Spleen (tissue), 11 donors: ENCODE data around the gene BCL7C. TPM values are rescaled to one million over a fixed set of nuclear protein-coding genes. Genes with fewer than 3 reads are reported as not detected.

ENCODE experiments used
- DNase-seq: peaks from one replicate; pipeline ENCODE4 v3.0.0-alpha.2; 2020
- H3K27ac ChIP-seq, 8 donors: fragments of 200-600 bp; sonication (generic) in 7 of 8; 1 replicate in 4 of 8; 2 replicates in 4 of 8; pipeline versions ENCODE4 v1.5.0 to v1.8.0; 2016 to 2021; ENCODE audit warnings: inconsistent platforms in 4 of 8, mild to moderate bottlenecking in 4 of 8, moderate library complexity in 1 of 8
- H3K27me3 ChIP-seq, 7 donors: fragments of 200-600 bp; sonication (generic) in 6 of 7; replicated peaks in 1 of 7; 1 replicate in 4 of 7; 2 replicates in 3 of 7; pipeline versions ENCODE4 v1.5.0 to v1.8.0; 2016 to 2021; ENCODE audit warnings: inconsistent platforms in 3 of 7, mild to moderate bottlenecking in 1 of 7
- H3K36me3 ChIP-seq, 6 donors: fragments of 200-600 bp; sonication (generic) in 5 of 6; 1 replicate in 4 of 6; 2 replicates in 2 of 6; pipeline versions ENCODE4 v1.5.0 to v1.8.0; 2016 to 2021; ENCODE audit warnings: inconsistent platforms in 2 of 6
- H3K4me1 ChIP-seq, 6 donors: fragments of 200-600 bp; sonication (generic) in 5 of 6; 1 replicate in 3 of 6; 2 replicates in 3 of 6; pipeline versions ENCODE4 v1.5.0 to v1.8.0; 2016 to 2021; ENCODE audit warnings: inconsistent platforms in 3 of 6
- H3K4me3 ChIP-seq, 8 donors: fragments of 200-600 bp; sonication (generic) in 7 of 8; 1 replicate in 4 of 8; 2 replicates in 4 of 8; pipeline versions ENCODE4 v1.5.0 to v1.8.0; 2016 to 2021; ENCODE audit warnings: inconsistent platforms in 4 of 8, mild to moderate bottlenecking in 4 of 8, moderate library complexity in 2 of 8
- H3K9me3 ChIP-seq, 8 donors: fragments of 200-600 bp; sonication (generic) in 7 of 8; 1 replicate in 4 of 8; 2 replicates in 4 of 8; pipeline versions ENCODE4 v1.5.0 to v1.8.0; 2016 to 2021; ENCODE audit warnings: inconsistent platforms in 4 of 8
- CTCF ChIP-seq, 11 experiments: fragments of 200-600 bp in 7 of 11; fragments of 450-650 bp in 4 of 11; sonication (generic) in 4 of 11; IDR thresholded peaks in 8 of 11; conservative IDR thresholded peaks in 3 of 11; 1 replicate in 7 of 11; 2 replicates in 4 of 11; pipeline versions ENCODE4 v1.4.0 to v1.8.0; 2016 to 2021; ENCODE audit warnings: antibody characterized with exemption in 11 of 11, inconsistent platforms in 4 of 11, mild to moderate bottlenecking in 1 of 11
- POLR2A ChIP-seq, 3 donors: fragments of 450-650 bp; IDR thresholded peaks; one replicate each; pipeline ENCODE4 v1.5.1; 2017; ENCODE audit warnings: antibody characterized with exemption in 3 of 3, mild to moderate bottlenecking in 1 of 3
- POLR2AphosphoS5 ChIP-seq, 3 donors: sonication (generic); formaldehyde crosslinking; IDR thresholded peaks; one replicate each; pipeline ENCODE4 v1.5.1; 2017; ENCODE audit warnings: antibody characterized with exemption in 3 of 3
- WGBS, 5 donors: extraction: QIAGEN DNeasy Blood & Tissue Kit in 3 of 5; methylation state at CpG; one replicate each; pipeline versions ENCODE4 v1.1.5 to v1.1.7; 2013 to 2018; 5-methylcytosine and 5-hydroxymethylcytosine counted together
- intact Hi-C: fragments of 100-400 bp; cut with DNase I; formaldehyde crosslinking; loops from one replicate; pipeline ENCODE4 v1.15.0; 2023; ENCODE audit warnings: low total_unique reads
- polyA plus RNA-seq, 3 donors: library from polyadenylated mRNA; stranded (reverse); fragments of 200-250 nt; gene quantifications; one replicate each; pipeline ENCODE4 v1.2.1, GENCODE V29; 2013
- total RNA-seq, 7 donors: library from RNA; depleted of rRNA in 3 of 7; stranded (reverse); fragments of >200 nt in 3 of 7; fragmentation: NEBNext Ultra II Directional in 4 of 7; extraction: Animal tissue kit (Norgen Biotek cat#: 25700) in 4 of 7; gene quantifications; one replicate each; pipeline versions ENCODE4 v1.1.0 to v1.2.1, GENCODE V29; 2016 to 2021
- donor health status: healthy with polysubstance abuse.
- donor health status: DM: no; HTN: no; CAD: no; lungs with moderate emphysema.
- donor health status: DM: no; HTN: no; CAD: no.
- donor health status: Bipolar disorder and iron deficiency.
- donor health status: healthy.
- donor health status: DM: no; HTN: no; CAD: no.
- donor health status: DM: yes; HTN: yes; CAD: no.

The BCL7C gene
- total and polyA plus RNA-seq, 10 donors = 15.5 to 38.7 (median 22.9) TPM

- intact Hi-C loops = loop anchor here (2.0 to 10.0 kb wide), 2 partner anchors 60 to 76 kb away; partner anchors contain the start of gene ZNF629
- Histone ChIP-seq H3K9me3 (no peaks in the 10 kb centered on the region), H3K4me3 (no peak overlapping the region), H3K36me3 (no peaks in the 10 kb centered on the region), H3K4me1 (peaks cover 6 to 17% (median 11%) of the 10 kb centered on the region in 6 donors), H3K27ac (peak overlapping the region in 1 of 8 donors; percentile 47), H3K27me3 (no peaks in the 10 kb centered on the region)
- no peak for DNase-seq
- WGBS, 5 donors = 68 to 91% (median 88%) methylated on average over 1 of the region's 1 CpG
- no peak for TF ChIP-seq CTCF (IDR thresholded peaks at IDR 0.05 in 8 of 11, conservative IDR thresholded peaks at IDR 0.05 in 3 of 11)
- TF ChIP-seq POLR2A (IDR thresholded peaks at IDR 0.05) = no peak
- TF ChIP-seq POLR2AphosphoS5 (IDR thresholded peaks at IDR 0.05) = no peak
Measured at GRCh38 chr16:30844346-30844670, 49.6 kb downstream of the BCL7C start.

GRCh38 chr16:30843501-30843900 is 50.4 kb downstream of the BCL7C start:
- peaks cover 6 to 17% (median 11%) of the 10 kb centered on the region in 6 donors for H3K4me1 ChIP-seq
- no peak for DNase-seq
- H3K4me3 ChIP-seq = no peak overlapping the region
- 91 to 98% (median 92%) methylated on average over 5 of the region's 5 CpGs for WGBS, 5 donors
- H3K27me3 ChIP-seq = no peaks in the 10 kb centered on the region
- intact Hi-C loops = loop anchor here (10.0 kb wide), 1 partner anchor 59 kb away; the partner anchor contains the start of gene ZNF629
- no peak overlapping the region for H3K27ac ChIP-seq
- no peak for TF ChIP-seq POLR2A (IDR thresholded peaks at IDR 0.05)
- no peak for TF ChIP-seq POLR2AphosphoS5 (IDR thresholded peaks at IDR 0.05)
- TF ChIP-seq CTCF (IDR thresholded peaks at IDR 0.05 in 8 of 11, conservative IDR thresholded peaks at IDR 0.05 in 3 of 11) = no peak
- no peaks in the 10 kb centered on the region for H3K36me3 ChIP-seq
- H3K9me3 ChIP-seq = no peaks in the 10 kb centered on the region

- no peak overlapping the region for H3K4me3 ChIP-seq
- H3K4me1 ChIP-seq = peaks cover 6 to 17% (median 11%) of the 10 kb centered on the region in 6 donors
- H3K27ac ChIP-seq = no peak overlapping the region
- H3K9me3 ChIP-seq = no peaks in the 10 kb centered on the region
- H3K27me3 ChIP-seq = no peaks in the 10 kb centered on the region
- no peaks in the 10 kb centered on the region for H3K36me3 ChIP-seq
- DNase-seq = no peak
- 94 to 99% (median 96%) methylated on average over 4 of the region's 4 CpGs for WGBS, 5 donors
- intact Hi-C loops = loop anchor here (10.0 kb wide), 1 partner anchor 58 kb away; the partner anchor contains the start of gene ZNF629
- no peak for TF ChIP-seq POLR2A (IDR thresholded peaks at IDR 0.05)
- no peak for TF ChIP-seq POLR2AphosphoS5 (IDR thresholded peaks at IDR 0.05)
- no peak for TF ChIP-seq CTCF (IDR thresholded peaks at IDR 0.05 in 8 of 11, conservative IDR thresholded peaks at IDR 0.05 in 3 of 11)
Measured at GRCh38 chr16:30842971-30843370, 50.9 kb downstream of the BCL7C start.

GRCh38 chr16:30841332-30841731 is 52.5 kb downstream of the BCL7C start:
- WGBS, 5 donors = 91 to 97% (median 94%) methylated on average over 9 of the region's 9 CpGs
- H3K9me3 ChIP-seq = no peaks in the 10 kb centered on the region
- H3K27ac ChIP-seq = no peak overlapping the region
- H3K27me3 ChIP-seq = no peaks in the 10 kb centered on the region
- H3K36me3 ChIP-seq = no peaks in the 10 kb centered on the region
- no peak overlapping the region for H3K4me3 ChIP-seq
- peaks cover 6 to 17% (median 11%) of the 10 kb centered on the region in 6 donors for H3K4me1 ChIP-seq
- DNase-seq = no peak
- TF ChIP-seq CTCF (IDR thresholded peaks at IDR 0.05 in 8 of 11, conservative IDR thresholded peaks at IDR 0.05 in 3 of 11) = no peak
- no peak for TF ChIP-seq POLR2A (IDR thresholded peaks at IDR 0.05)
- no peak for TF ChIP-seq POLR2AphosphoS5 (IDR thresholded peaks at IDR 0.05)
- intact Hi-C loops = loop anchor here (10.0 kb wide), 1 partner anchor 57 kb away; the partner anchor contains the start of gene ZNF629
